ENCODE data around the gene MRPL46. TPM values are rescaled to one million over a fixed set of nuclear protein-coding genes. Genes with fewer than 3 reads are reported as not detected.

MRPL46 gene
- total RNA-seq, 1 donor from 2014 or later = 17.4 TPM

GRCh38 chr15:88430051-88430450, 37.1 kb downstream of the MRPL46 start:
- Histone ChIP-seq H3K4me1 (no peaks in the 10 kb centered on the region), H3K9me3 (no peaks in the 10 kb centered on the region), H3K36me3 (no peaks in the 10 kb centered on the region), H3K4me3 (no peak overlapping the region), H3K27ac (no peak overlapping the region), H3K27me3 (no peaks in the 10 kb centered on the region)
- intact Hi-C loops (cut with DNase I) = no loop called here
- DNase-seq (ENCODE audit: extremely low spot score in 2 of 2) = peak in 1 of 2 donors; percentile 13
- no peak for TF ChIP-seq CTCF (IDR thresholded peaks at IDR 0.05)
- no peak for TF ChIP-seq POLR2AphosphoS5 (IDR thresholded peaks at IDR 0.05; ENCODE audit: insufficient read depth in 1 of 2, low read depth in 1 of 2)
- no peak for TF ChIP-seq POLR2A (IDR thresholded peaks at IDR 0.05)

GRCh38 chr15:88428805-88429605, 38.2 kb downstream of the MRPL46 start:
- no peaks in the 10 kb centered on the region for H3K36me3 ChIP-seq
- intact Hi-C loops (cut with DNase I) = no loop called here
- H3K27ac ChIP-seq = no peak overlapping the region
- DNase-seq (ENCODE audit: extremely low spot score in 2 of 2) = peak in 1 of 2 donors; percentile 70
- TF ChIP-seq CTCF (IDR thresholded peaks at IDR 0.05) = no peak
- no peak for TF ChIP-seq POLR2AphosphoS5 (IDR thresholded peaks at IDR 0.05; ENCODE audit: insufficient read depth in 1 of 2, low read depth in 1 of 2)
- no peak for TF ChIP-seq POLR2A (IDR thresholded peaks at IDR 0.05)
- H3K4me3 ChIP-seq = no peak overlapping the region
- no peaks in the 10 kb centered on the region for H3K9me3 ChIP-seq
- no peaks in the 10 kb centered on the region for H3K27me3 ChIP-seq
- no peaks in the 10 kb centered on the region for H3K4me1 ChIP-seq

- Histone ChIP-seq H3K27ac (no peak overlapping the region), H3K9me3 (no peaks in the 10 kb centered on the region), H3K27me3 (no peaks in the 10 kb centered on the region), H3K4me3 (no peak overlapping the region), H3K4me1 (no peaks in the 10 kb centered on the region), H3K36me3 (no peaks in the 10 kb centered on the region)
- DNase-seq (ENCODE audit: extremely low spot score in 2 of 2) = no peak
- no peak for TF ChIP-seq POLR2AphosphoS5 (IDR thresholded peaks at IDR 0.05; ENCODE audit: insufficient read depth in 1 of 2, low read depth in 1 of 2)
- TF ChIP-seq POLR2A (IDR thresholded peaks at IDR 0.05) = no peak
- TF ChIP-seq CTCF (IDR thresholded peaks at IDR 0.05) = no peak
- intact Hi-C loops (cut with DNase I) = no loop called here
Measured at GRCh38 chr15:88428053-88428452, 39.1 kb downstream of the MRPL46 start.

GRCh38 chr15:88426304-88426703, 40.9 kb downstream of the MRPL46 start:
- peak in 1 of 2 donors; percentile 44 for DNase-seq (ENCODE audit: extremely low spot score in 2 of 2)
- TF ChIP-seq CTCF (IDR thresholded peaks at IDR 0.05) (no peak), POLR2A (IDR thresholded peaks at IDR 0.05) (no peak), POLR2AphosphoS5 (IDR thresholded peaks at IDR 0.05; ENCODE audit: insufficient read depth in 1 of 2, low read depth in 1 of 2) (no peak)
- H3K27ac ChIP-seq = no peak overlapping the region
- no peaks in the 10 kb centered on the region for H3K27me3 ChIP-seq
- H3K36me3 ChIP-seq = no peaks in the 10 kb centered on the region
- no peak overlapping the region for H3K4me3 ChIP-seq
- H3K9me3 ChIP-seq = no peaks in the 10 kb centered on the region
- intact Hi-C loops (cut with DNase I) = no loop called here
- H3K4me1 ChIP-seq = no peaks in the 10 kb centered on the region

- intact Hi-C loops (cut with DNase I) = no loop called here
- TF ChIP-seq POLR2AphosphoS5 (IDR thresholded peaks at IDR 0.05; ENCODE audit: insufficient read depth in 1 of 2, low read depth in 1 of 2) (no peak), POLR2A (IDR thresholded peaks at IDR 0.05) (no peak), CTCF (IDR thresholded peaks at IDR 0.05) (no peak)
- no peak for DNase-seq (ENCODE audit: extremely low spot score in 2 of 2)
- no peak overlapping the region for H3K27ac ChIP-seq
- H3K27me3 ChIP-seq = no peaks in the 10 kb centered on the region
- H3K9me3 ChIP-seq = no peaks in the 10 kb centered on the region
- H3K4me3 ChIP-seq = no peak overlapping the region
- no peaks in the 10 kb centered on the region for H3K4me1 ChIP-seq
- no peaks in the 10 kb centered on the region for H3K36me3 ChIP-seq
Measured at GRCh38 chr15:88423331-88423730, 43.9 kb downstream of the MRPL46 start.
